Erythroblast (primary cell): ENCODE results near the gene C3orf62.

ENCODE experiments used
- GATA1 ChIP-seq: IDR thresholded peaks from 2 replicates; pipeline ENCODE4 v1.6.1; 2011; ENCODE audit warnings: low read depth, mild to moderate bottlenecking, control low read depth, low read length, moderate library complexity
- POLR2A ChIP-seq: IDR thresholded peaks from 2 replicates; pipeline ENCODE4 v1.6.1; 2011; ENCODE audit warnings: mild to moderate bottlenecking, low read length

GRCh38 chr3:49294343-49294742 is 17.3 kb upstream of the C3orf62 start:
- TF ChIP-seq POLR2A (no peak), GATA1 (no peak)
